ENCODE measurements around the gene PTGIS.

Gene PTGIS

DNA sequence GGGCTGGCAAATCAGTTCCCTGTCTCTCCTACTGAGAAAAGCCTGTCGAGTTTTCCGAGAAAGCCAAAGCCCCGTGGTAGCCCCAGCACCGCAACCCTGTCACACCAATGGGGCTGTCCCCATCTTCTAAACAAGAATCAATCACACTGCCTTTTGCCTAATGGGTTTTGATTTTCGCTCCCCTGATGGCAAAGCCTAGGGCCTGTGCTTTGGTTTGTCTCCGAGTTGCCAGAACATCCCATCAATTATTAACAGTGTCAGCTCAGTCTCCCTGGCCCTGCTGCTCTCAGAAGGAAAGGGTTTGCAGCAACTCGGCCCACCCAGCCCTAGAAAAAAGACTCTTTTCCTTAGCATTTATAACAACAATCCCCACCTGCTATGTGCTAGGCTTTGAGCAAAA lies 89.7 kb downstream of the PTGIS start:
- TF ChIP-seq CTCF (IDR thresholded peaks at IDR 0.05; ENCODE audit: extremely low read depth, missing control alignments) = no peak
- no peak for DNase-seq (ENCODE audit: low spot score)

DNA sequence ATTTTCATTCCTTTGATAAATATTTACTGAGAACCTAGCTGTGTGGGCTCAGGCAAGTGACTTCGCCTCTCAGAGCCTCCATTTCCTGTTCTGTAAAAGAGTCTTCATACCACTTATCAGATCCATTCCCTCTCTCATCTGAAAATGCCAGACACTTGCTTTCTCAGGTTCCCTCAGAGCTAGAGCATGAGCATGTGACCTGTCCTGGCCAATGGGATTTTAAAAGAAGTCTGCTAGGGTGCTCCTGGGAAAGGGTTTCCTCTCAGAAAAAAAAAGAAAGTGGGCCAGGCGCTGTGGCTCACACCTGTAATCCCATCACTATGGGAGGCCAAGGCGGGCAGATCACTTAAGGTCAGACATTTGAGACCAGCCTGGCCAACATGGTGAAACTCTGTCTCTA lies 90.7 kb downstream of the PTGIS start:
- no peak for TF ChIP-seq CTCF (IDR thresholded peaks at IDR 0.05; ENCODE audit: extremely low read depth, missing control alignments)
- no peak for DNase-seq (ENCODE audit: low spot score)

DNA sequence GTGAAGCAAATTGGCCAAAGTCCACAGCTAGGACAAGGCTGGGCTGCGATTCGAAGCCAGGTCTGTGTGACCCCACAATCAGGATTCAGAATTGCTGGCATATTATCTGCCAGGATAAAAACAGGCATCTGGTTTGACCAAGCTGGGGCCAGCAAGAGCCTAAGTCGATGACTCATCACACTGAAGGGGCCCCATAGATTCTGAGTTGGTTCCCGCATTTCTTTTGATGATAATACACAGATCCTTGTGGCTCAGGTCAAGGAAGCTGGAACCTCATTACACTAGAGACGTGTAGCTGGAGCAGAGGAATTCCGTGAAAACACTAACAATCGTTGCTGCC lies 92.0 kb downstream of the PTGIS start:
- no peak for TF ChIP-seq CTCF (IDR thresholded peaks at IDR 0.05; ENCODE audit: extremely low read depth, missing control alignments)
- DNase-seq (ENCODE audit: low spot score) = no peak

GRCh38 chr20:49475292-49476015 lies 92.5 kb downstream of the PTGIS start:
- no peak for TF ChIP-seq CTCF (IDR thresholded peaks at IDR 0.05; ENCODE audit: extremely low read depth, missing control alignments)
- no peak for DNase-seq (ENCODE audit: low spot score)

- no peak for DNase-seq (ENCODE audit: low spot score)
- no peak for TF ChIP-seq CTCF (IDR thresholded peaks at IDR 0.05; ENCODE audit: extremely low read depth, missing control alignments)
Observed at GRCh38 chr20:49471397-49471796, 96.5 kb downstream of the PTGIS start.

DNA sequence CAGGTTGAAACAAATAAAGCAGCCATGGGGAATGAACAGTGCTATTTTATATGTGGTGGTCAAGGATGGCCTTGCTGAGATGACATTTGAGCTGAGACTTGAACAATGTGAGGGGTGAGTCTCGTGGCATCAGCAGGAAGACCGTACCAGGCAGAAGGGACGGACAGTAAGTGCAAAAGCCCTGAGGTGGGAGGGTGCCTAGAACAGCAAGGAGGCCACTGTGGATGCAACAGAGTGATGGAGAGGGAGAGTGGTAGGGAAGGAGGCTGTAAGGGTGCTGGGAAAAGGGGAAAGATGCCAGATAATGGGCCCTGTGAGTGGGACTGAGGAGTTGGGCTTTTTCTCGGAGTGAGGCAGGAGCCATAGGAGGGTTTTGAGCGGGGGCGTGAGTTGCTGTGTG lies 97.0 kb downstream of the PTGIS start:
- no peak for TF ChIP-seq CTCF (IDR thresholded peaks at IDR 0.05; ENCODE audit: extremely low read depth, missing control alignments)
- no peak for DNase-seq (ENCODE audit: low spot score)

- no peak for DNase-seq (ENCODE audit: low spot score)
- no peak for TF ChIP-seq CTCF (IDR thresholded peaks at IDR 0.05; ENCODE audit: extremely low read depth, missing control alignments)
Observed at GRCh38 chr20:49469060-49469459, 98.9 kb downstream of the PTGIS start.

Measured in GM20000 (cell line).